Glutamatergic neuron (in vitro differentiated cells): ENCODE measurements around the gene PTH2R. TPM values are rescaled to one million over a fixed set of nuclear protein-coding genes. Genes with fewer than 3 reads are reported as not detected.

Source experiments
- DNase-seq: peaks from one replicate; pipeline ENCODE4 v3.0.0; 2022
- H3K27ac Mint-ChIP-seq: one replicate; pipeline ENCODE4 v1.8.0; 2020; ENCODE audit warnings: mild to moderate bottlenecking, mixed read lengths, inconsistent platforms; ENCODE audit not compliant: unreplicated experiment
- H3K27me3 Mint-ChIP-seq: one replicate; pipeline ENCODE4 v1.8.0; 2020; ENCODE audit warnings: mild to moderate bottlenecking, moderate library complexity, mixed read lengths, inconsistent platforms; ENCODE audit not compliant: unreplicated experiment
- H3K36me3 Mint-ChIP-seq: one replicate; pipeline ENCODE4 v1.8.0; 2020; ENCODE audit warnings: mild to moderate bottlenecking, mixed read lengths, inconsistent platforms; ENCODE audit not compliant: unreplicated experiment
- H3K4me1 Mint-ChIP-seq: one replicate; pipeline ENCODE4 v1.8.0; 2020; ENCODE audit warnings: mild to moderate bottlenecking, low read depth, mixed read lengths, inconsistent platforms; ENCODE audit not compliant: unreplicated experiment
- H3K4me3 Mint-ChIP-seq: one replicate; pipeline ENCODE4 v1.8.0; 2020; ENCODE audit warnings: mild to moderate bottlenecking, mixed read lengths, inconsistent platforms; ENCODE audit not compliant: unreplicated experiment
- H3K9me3 Mint-ChIP-seq: one replicate; pipeline ENCODE4 v1.8.0; 2020; ENCODE audit warnings: mild to moderate bottlenecking, moderate library complexity, mixed read lengths, inconsistent platforms; ENCODE audit not compliant: unreplicated experiment
- CTCF ChIP-seq: fragments of 200-600 bp; sonication (generic); IDR thresholded peaks from one replicate; pipeline ENCODE4 v1.5.0; 2021; ENCODE audit not compliant: partially characterized antibody, unreplicated experiment
- total RNA-seq: library from RNA; stranded (reverse); fragmentation: NEBNext Ultra II Directional; extraction: Animal tissue kit (Norgen Biotek cat#: 25700); gene quantifications from one replicate; pipeline ENCODE4 v1.2.1, GENCODE V29; 2021; ENCODE audit not compliant: unreplicated experiment

PTH2R gene
- total RNA-seq, 1 donor from 2014 or later: not detected

- DNase-seq: no peak
- no peak overlapping the region for H3K4me3 Mint-ChIP-seq
- no peaks in the 10 kb centered on the region for H3K4me1 Mint-ChIP-seq
- no peak for TF ChIP-seq CTCF
- H3K9me3 Mint-ChIP-seq: no peaks in the 10 kb centered on the region
- H3K27ac Mint-ChIP-seq: no peak overlapping the region
- H3K27me3 Mint-ChIP-seq: no peaks in the 10 kb centered on the region
- no peaks in the 10 kb centered on the region for H3K36me3 Mint-ChIP-seq
Measured at GRCh38 chr2:208488686-208489564, 82.3 kb downstream of the PTH2R start.

GRCh38 chr2:208489687-208490086, 83.1 kb downstream of the PTH2R start:
- no peak for DNase-seq
- no peak overlapping the region for H3K27ac Mint-ChIP-seq
- H3K36me3 Mint-ChIP-seq: no peaks in the 10 kb centered on the region
- H3K27me3 Mint-ChIP-seq: no peaks in the 10 kb centered on the region
- no peak overlapping the region for H3K4me3 Mint-ChIP-seq
- TF ChIP-seq CTCF: no peak
- no peaks in the 10 kb centered on the region for H3K4me1 Mint-ChIP-seq
- H3K9me3 Mint-ChIP-seq: no peaks in the 10 kb centered on the region

- Mint-ChIP-seq H3K27me3 (no peaks in the 10 kb centered on the region), H3K4me3 (no peak overlapping the region), H3K36me3 (no peaks in the 10 kb centered on the region), H3K4me1 (no peaks in the 10 kb centered on the region), H3K27ac (no peak overlapping the region), H3K9me3 (no peaks in the 10 kb centered on the region)
- DNase-seq: no peak
- TF ChIP-seq CTCF: no peak
Measured at GRCh38 chr2:208490492-208490891, 83.9 kb downstream of the PTH2R start.

- H3K4me3 Mint-ChIP-seq: no peak overlapping the region
- H3K4me1 Mint-ChIP-seq: no peaks in the 10 kb centered on the region
- H3K9me3 Mint-ChIP-seq: no peaks in the 10 kb centered on the region
- no peak for DNase-seq
- H3K27ac Mint-ChIP-seq: no peak overlapping the region
- no peak for TF ChIP-seq CTCF
- no peaks in the 10 kb centered on the region for H3K36me3 Mint-ChIP-seq
- H3K27me3 Mint-ChIP-seq: no peaks in the 10 kb centered on the region
Measured at GRCh38 chr2:208491641-208492040, 85.0 kb downstream of the PTH2R start.

- Mint-ChIP-seq H3K27ac (no peak overlapping the region), H3K27me3 (no peaks in the 10 kb centered on the region), H3K4me1 (no peaks in the 10 kb centered on the region), H3K4me3 (no peak overlapping the region), H3K36me3 (no peaks in the 10 kb centered on the region), H3K9me3 (no peaks in the 10 kb centered on the region)
- DNase-seq: no peak
- TF ChIP-seq CTCF: no peak
Measured at GRCh38 chr2:208492069-208492468, 85.5 kb downstream of the PTH2R start.
